Psoas muscle (tissue), 8 donors: ENCODE results near the gene ABCA9. TPM values are rescaled to one million over a fixed set of nuclear protein-coding genes. Genes with fewer than 3 reads are reported as not detected.

Experiments
- ATAC-seq, 4 donors: fragments of 200-7000 bp; cut with Tn5 transposase; one replicate each; pipeline ENCODE4 v1.9.1; 2020; ENCODE audit warnings: moderate library complexity in 3 of 4, mild to moderate bottlenecking in 2 of 4
- DNase-seq, 2 donors: peaks; one replicate each; pipeline ENCODE4 v3.0.0-alpha.2; 2020
- H3K27ac ChIP-seq: fragments of 200-600 bp; one replicate; pipeline ENCODE4 v1.8.0; 2022
- H3K27me3 ChIP-seq, 3 donors: fragments of 200-600 bp in 1 of 3; one replicate each; pipeline versions ENCODE4 v1.6.1 to v1.8.0; 2013 to 2022; ENCODE audit warnings: low read length in 2 of 3, mild to moderate bottlenecking in 2 of 3, moderate library complexity in 1 of 3; ENCODE audit not compliant: insufficient read depth in 3 of 3
- H3K36me3 ChIP-seq, 2 donors: fragments of 200-600 bp in 1 of 2; one replicate each; pipeline versions ENCODE4 v1.6.1 to v1.8.0; 2013 to 2022; ENCODE audit warnings: low read depth in 1 of 2, mild to moderate bottlenecking in 1 of 2, moderate library complexity in 1 of 2; ENCODE audit not compliant: insufficient read depth in 1 of 2
- H3K4me1 ChIP-seq: fragments of 200-600 bp; one replicate; pipeline ENCODE4 v1.8.0; 2022
- H3K4me3 ChIP-seq: fragments of 200-600 bp; one replicate; pipeline ENCODE4 v1.8.0; 2022; ENCODE audit warnings: mild to moderate bottlenecking
- H3K9me3 ChIP-seq: fragments of 200-600 bp; one replicate; pipeline ENCODE4 v1.8.0; 2022
- WGBS, 3 donors: extraction: QIAGEN DNeasy Blood & Tissue Kit; methylation state at CpG; one replicate each; pipeline versions ENCODE4 v1.1.6 to v1.1.7; 2013; 5-methylcytosine and 5-hydroxymethylcytosine counted together
- intact Hi-C, 2 donors: fragments of 100-400 bp; cut with DNase I; formaldehyde crosslinking; loops; one replicate each; pipeline versions ENCODE4 v1.11.0 to v1.14.2; 2022
- polyA plus RNA-seq, 3 donors: library from polyadenylated mRNA; stranded (reverse); fragments of 200-250 nt; gene quantifications; one replicate each; pipeline ENCODE4 v1.2.3, GENCODE V29; 2013
- total RNA-seq, 4 donors: library from RNA; stranded (reverse); fragmentation: NEBNext Ultra II Directional in 2 of 4; extraction: Animal tissue kit (Norgen Biotek cat#: 25700) in 2 of 4; gene quantifications; one replicate each; pipeline versions ENCODE4 v1.2.1 to v1.2.4, GENCODE V29; 2021 to 2023
- TF ChIP-seq, protein P1 (sequence below): fragments of 200-600 bp; IDR thresholded peaks from one replicate; pipeline ENCODE4 v1.8.0; 2022; ENCODE audit warnings: antibody characterized with exemption
- donor health status: healthy with polysubstance abuse.
- donor health status: DM: no; HTN: no; CAD: no; lungs with moderate emphysema.
- donor health status: Bipolar disorder and iron deficiency.
- donor health status: healthy.
- donor health status: DM: yes; HTN: yes; CAD: no.
- donor health status: DM: no; HTN: no; CAD: no.
- donor health status: DM: no; HTN: no; CAD: no.
- donor health status: DM: yes; HTN: yes; CAD: no.

ABCA9 gene
- total and polyA plus RNA-seq, 7 donors = 1.6 to 13.8 (median 4.2) TPM

DNA sequence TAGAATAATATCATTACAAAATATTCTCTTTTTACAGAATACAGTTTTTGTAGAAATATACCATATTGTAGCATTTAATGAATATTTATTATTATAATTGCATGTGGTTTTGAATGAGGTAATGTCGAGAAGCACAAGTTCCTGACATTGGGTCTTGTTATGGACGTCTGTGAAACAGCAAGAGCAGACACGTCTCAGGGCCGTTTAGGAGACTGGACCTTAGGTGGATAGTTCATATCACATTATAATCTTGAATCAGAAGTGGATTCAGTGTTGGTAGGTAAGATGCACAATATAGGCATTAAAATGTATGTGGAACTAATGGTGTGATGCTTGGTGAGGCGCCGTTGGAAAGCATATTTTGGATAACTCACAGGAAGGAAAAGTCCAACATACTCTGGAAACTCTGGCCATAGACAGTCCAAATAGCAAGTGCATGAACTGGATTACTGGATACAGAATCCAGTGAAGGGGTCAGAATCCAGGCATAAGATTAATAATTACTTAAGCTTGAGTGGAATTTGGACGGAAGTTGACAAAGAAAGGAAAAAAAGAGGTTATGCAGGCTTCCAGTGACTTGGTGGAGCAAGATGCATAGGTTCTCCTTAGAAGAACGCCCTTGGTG, 122.7 kb downstream of the ABCA9 start:
- ATAC-seq = no peak
- Histone ChIP-seq H3K36me3 (no peaks in the 10 kb centered on the region), H3K9me3 (no peaks in the 10 kb centered on the region)

DNA sequence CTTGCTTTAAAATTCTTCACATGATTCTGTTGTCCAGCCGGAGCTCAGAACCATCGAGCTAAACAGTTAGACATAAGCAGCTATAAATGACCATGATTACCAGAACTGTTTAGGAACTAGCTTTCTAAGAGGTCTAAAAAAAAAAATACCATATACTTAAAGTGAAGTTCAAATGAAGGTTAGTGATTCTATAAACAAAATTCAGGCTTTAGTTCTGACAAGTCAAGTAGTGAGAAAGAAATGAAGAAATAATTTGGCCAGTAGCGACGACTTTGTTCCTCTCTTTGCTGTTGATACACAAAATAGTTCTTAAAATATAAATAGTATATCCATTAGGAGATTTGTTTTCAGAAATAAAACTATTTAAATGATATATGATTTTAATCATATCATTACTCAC, 133.2 kb downstream of the ABCA9 start:
- Histone ChIP-seq H3K9me3 (no peaks in the 10 kb centered on the region), H3K27ac (no peak overlapping the region), H3K27me3 (no peaks in the 10 kb centered on the region), H3K36me3 (peaks cover 0 to 5% of the 10 kb centered on the region in 2 donors), H3K4me3 (no peak overlapping the region), H3K4me1 (no peaks in the 10 kb centered on the region)
- intact Hi-C loops = no loop called here
- DNase-seq = no peak
- TF ChIP-seq, protein P1, sequence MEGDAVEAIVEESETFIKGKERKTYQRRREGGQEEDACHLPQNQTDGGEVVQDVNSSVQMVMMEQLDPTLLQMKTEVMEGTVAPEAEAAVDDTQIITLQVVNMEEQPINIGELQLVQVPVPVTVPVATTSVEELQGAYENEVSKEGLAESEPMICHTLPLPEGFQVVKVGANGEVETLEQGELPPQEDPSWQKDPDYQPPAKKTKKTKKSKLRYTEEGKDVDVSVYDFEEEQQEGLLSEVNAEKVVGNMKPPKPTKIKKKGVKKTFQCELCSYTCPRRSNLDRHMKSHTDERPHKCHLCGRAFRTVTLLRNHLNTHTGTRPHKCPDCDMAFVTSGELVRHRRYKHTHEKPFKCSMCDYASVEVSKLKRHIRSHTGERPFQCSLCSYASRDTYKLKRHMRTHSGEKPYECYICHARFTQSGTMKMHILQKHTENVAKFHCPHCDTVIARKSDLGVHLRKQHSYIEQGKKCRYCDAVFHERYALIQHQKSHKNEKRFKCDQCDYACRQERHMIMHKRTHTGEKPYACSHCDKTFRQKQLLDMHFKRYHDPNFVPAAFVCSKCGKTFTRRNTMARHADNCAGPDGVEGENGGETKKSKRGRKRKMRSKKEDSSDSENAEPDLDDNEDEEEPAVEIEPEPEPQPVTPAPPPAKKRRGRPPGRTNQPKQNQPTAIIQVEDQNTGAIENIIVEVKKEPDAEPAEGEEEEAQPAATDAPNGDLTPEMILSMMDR = no peak
- WGBS, 3 donors = 57 to 67% (median 62%) methylated on average over 4 of the region's 4 CpGs
- no peak for ATAC-seq

More for the DNA sequence above, 122.7 kb downstream of the ABCA9 start:
- 77 to 84% (median 81%) methylated on average over 8 of the region's 8 CpGs for WGBS, 3 donors
- H3K4me3 ChIP-seq = no peak overlapping the region
- no peak overlapping the region for H3K27ac ChIP-seq
- intact Hi-C loops = no loop called here
- no peak for DNase-seq
- no peaks in the 10 kb centered on the region for H3K4me1 ChIP-seq
- TF ChIP-seq, protein P1 = no peak
- H3K27me3 ChIP-seq = no peaks in the 10 kb centered on the region

DNA sequence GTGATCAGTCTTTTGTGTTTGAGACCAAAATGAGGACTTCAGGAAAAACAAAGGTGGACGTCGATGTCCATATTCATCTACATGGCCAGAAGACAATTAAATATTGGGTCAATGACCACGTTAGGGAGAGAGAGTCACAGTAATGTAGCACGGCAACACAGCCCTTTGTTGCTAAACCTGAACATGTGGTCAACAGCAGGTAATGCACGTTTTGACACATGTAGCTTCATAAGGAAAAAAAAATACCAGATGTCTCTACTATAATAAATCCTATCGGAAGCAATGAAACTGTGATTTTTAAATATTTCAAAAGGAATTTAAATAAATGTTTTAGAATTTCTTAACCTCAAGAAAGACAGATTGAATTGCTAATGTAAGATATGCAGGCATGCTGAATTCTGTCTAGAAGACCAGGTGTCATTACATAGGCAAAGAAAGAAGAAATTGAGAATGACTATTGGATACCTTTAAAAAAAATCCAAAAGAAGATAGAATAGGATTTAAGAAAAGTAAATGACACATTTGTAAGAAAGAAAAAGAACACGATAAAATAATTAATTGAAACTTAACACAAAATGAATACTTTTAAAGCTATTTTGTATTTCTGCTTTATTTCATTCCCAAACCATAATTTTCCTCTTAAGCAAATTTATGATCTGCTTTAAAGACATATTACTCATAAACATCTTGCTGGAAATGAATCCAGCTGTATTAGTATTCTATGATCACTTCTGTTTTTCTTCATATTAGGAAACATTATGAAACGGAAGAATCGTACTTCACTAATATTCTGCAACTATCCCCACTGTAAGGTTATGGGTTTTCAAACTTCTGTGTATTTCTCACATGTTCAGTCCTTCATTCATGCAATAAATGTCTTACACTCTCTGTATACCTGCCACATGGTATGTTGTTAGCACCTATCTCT, 135.7 kb downstream of the ABCA9 start:
- intact Hi-C loops = loop anchor here in 1 of 2 donors (5.0 kb wide), 1 partner anchor 32 kb away; the partner anchor contains the start of gene ABCA8
- Histone ChIP-seq H3K27ac (no peak overlapping the region), H3K27me3 (no peaks in the 10 kb centered on the region), H3K36me3 (peaks cover 0 to 5% of the 10 kb centered on the region in 2 donors), H3K9me3 (no peaks in the 10 kb centered on the region), H3K4me1 (no peaks in the 10 kb centered on the region), H3K4me3 (no peak overlapping the region)
- no peak for ATAC-seq
- TF ChIP-seq, protein P1 = no peak
- no peak for DNase-seq
- 82 to 90% (median 86%) methylated on average over 9 of the region's 9 CpGs for WGBS, 3 donors

Other genes starting within 250 kb of the ABCA9 start
- gene ABCA8, start 105.5 kb downstream of the ABCA9 start, total RNA-seq = 10 to 100 TPM in 3 of 4 donors, 1 to 10 TPM in 1; 8.7 to 25.3 (median 14.4) TPM
- 10 to 100 TPM in 1 of 3 donors, 1 to 10 TPM in 2; 3.7 to 10.8 (median 4.8) TPM for gene ABCA8, start 105.5 kb downstream of the ABCA9 start, polyA plus RNA-seq
- gene ABCA6, start 81.0 kb upstream of the ABCA9 start, total RNA-seq = 10 to 100 TPM in 2 of 4 donors, 1 to 10 TPM in 2; 6.8 to 21.2 (median 10.3) TPM
- gene ABCA6, start 81.0 kb upstream of the ABCA9 start, polyA plus RNA-seq = 1 to 10 TPM; 2.7 to 4.2 (median 3.1) TPM
- 1 to 10 TPM; 5.0 to 9.6 (median 5.9) TPM for gene ABCA10, start 167.9 kb upstream of the ABCA9 start, total RNA-seq
- 1 to 10 TPM; 1.4 to 4.1 (median 3.1) TPM for gene ABCA10, start 167.9 kb upstream of the ABCA9 start, polyA plus RNA-seq